ENCODE data around the gene STX12.

GRCh38 chr1:27806758-27807157, 33.7 kb downstream of the STX12 start:
- no peak for TF ChIP-seq ZNF501 (tag by site-specific recombination; IDR thresholded peaks at IDR 0.05)
- TF ChIP-seq CTCF (tag by site-specific recombination; IDR thresholded peaks at IDR 0.05) = no peak
- no peak for TF ChIP-seq ZNF354C (tag by site-specific recombination; IDR thresholded peaks at IDR 0.05; ENCODE audit: borderline replicate concordance, low read depth)
- TF ChIP-seq ZNF785 (tag by site-specific recombination; IDR thresholded peaks at IDR 0.05) = no peak
- no peak for TF ChIP-seq ZNF76 (tag by site-specific recombination; IDR thresholded peaks at IDR 0.05; ENCODE audit: borderline replicate concordance, low read depth)
- TF ChIP-seq ZNF280D (tag by site-specific recombination; IDR thresholded peaks at IDR 0.05) = no peak
- TF ChIP-seq TCF7L2 (IDR thresholded peaks at IDR 0.05; ENCODE audit: borderline replicate concordance, low read depth, low read length) = no peak
- no peak for TF ChIP-seq PBX3 (CRISPR knock-in tag; IDR thresholded peaks at IDR 0.05)
- TF ChIP-seq ZBTB17 (tag by site-specific recombination; IDR thresholded peaks at IDR 0.05) = no peak
- TF ChIP-seq REST (tag by site-specific recombination; IDR thresholded peaks at IDR 0.05) = no peak
- no peak for TF ChIP-seq ZNF335 (tag by site-specific recombination; conservative IDR thresholded peaks at IDR 0.05)

All from HEK293 (cell line).